Measurements from ENCODE around the gene PLEKHA7.
A peak's percentile ranks its signal among the peaks of the same experiment; 100 is the strongest.

Gene PLEKHA7

GRCh38 chr11:16820324-16821092 is 193.7 kb downstream of the PLEKHA7 start:
- TF ChIP-seq CTCF (IDR thresholded peaks at IDR 0.05; ENCODE audit: extremely low read depth, missing control alignments): peak; percentile 88
- peak; percentile 83 for DNase-seq (ENCODE audit: low spot score)

- no peak for DNase-seq (ENCODE audit: low spot score)
- TF ChIP-seq CTCF (IDR thresholded peaks at IDR 0.05; ENCODE audit: extremely low read depth, missing control alignments): no peak
Measured at GRCh38 chr11:16818284-16818683, 195.9 kb downstream of the PLEKHA7 start.

- no peak for TF ChIP-seq CTCF (IDR thresholded peaks at IDR 0.05; ENCODE audit: extremely low read depth, missing control alignments)
- no peak for DNase-seq (ENCODE audit: low spot score)
Measured at GRCh38 chr11:16817351-16817750, 196.9 kb downstream of the PLEKHA7 start.

GRCh38 chr11:16816358-16817270 is 197.6 kb downstream of the PLEKHA7 start:
- no peak for DNase-seq (ENCODE audit: low spot score)
- no peak for TF ChIP-seq CTCF (IDR thresholded peaks at IDR 0.05; ENCODE audit: extremely low read depth, missing control alignments)

- TF ChIP-seq CTCF (IDR thresholded peaks at IDR 0.05; ENCODE audit: extremely low read depth, missing control alignments): no peak
- no peak for DNase-seq (ENCODE audit: low spot score)
Measured at GRCh38 chr11:16815047-16815767, 199.0 kb downstream of the PLEKHA7 start.

GRCh38 chr11:16814410-16815046 is 199.7 kb downstream of the PLEKHA7 start:
- TF ChIP-seq CTCF (IDR thresholded peaks at IDR 0.05; ENCODE audit: extremely low read depth, missing control alignments): no peak
- DNase-seq (ENCODE audit: low spot score): no peak
